Caco-2 (cell line): ENCODE data around the gene RERE. TPM values are rescaled to one million over a fixed set of nuclear protein-coding genes. Genes with fewer than 3 reads are reported as not detected.
A peak's percentile ranks its signal among the peaks of the same experiment; 100 is the strongest.

Experiments used
- BruUV-seq: library from RNA; stranded (reverse); fragments of 400-500 nt; replicated peaks from 2 replicates; lab custom pipeline; 2021; lab: Mats Ljungman, UMichigan
- CTCF ChIA-PET: fragments of 300-600 bp; sonication (Branson Sonifier 250); formaldehyde crosslinking; loops from one replicate; lab custom pipeline; 2022; ENCODE audit warnings: antibody characterized with exemption; lab: Charles Lee
- POLR2A ChIA-PET: fragments of 300-600 bp; sonication (Branson Sonifier 250); formaldehyde crosslinking; loops from one replicate; lab custom pipeline; 2022; ENCODE audit warnings: antibody characterized with exemption; lab: Charles Lee
- DNase-seq, 2 experiments: peaks; one replicate each; pipeline versions ENCODE4 v3.0.0 to v3.0.0-alpha.2; 2020 to 2022
- H3K27me3 ChIP-seq: replicated peaks from 2 replicates; pipeline ENCODE4 v1.6.0; 2011; ENCODE audit warnings: low read length; ENCODE audit not compliant: control insufficient read depth, insufficient read depth
- H3K36me3 ChIP-seq: 2 replicates; pipeline ENCODE4 v1.5.1; 2011; ENCODE audit warnings: low read length; ENCODE audit not compliant: control insufficient read depth, insufficient read depth
- H3K4me1 ChIP-seq: fragments of 250-450 bp; sonication (Bioruptor Pico); 2 replicates; pipeline ENCODE4 v1.5.1; 2020; ENCODE audit warnings: mild to moderate bottlenecking
- H3K4me3 ChIP-seq: 2 replicates; pipeline ENCODE4 v1.5.1; 2011; ENCODE audit warnings: low read depth, mild to moderate bottlenecking, control low read depth, low read length
- H3K9me3 ChIP-seq: fragments of 250-450 bp; sonication (Bioruptor Pico); 2 replicates; pipeline ENCODE4 v1.5.1; 2020; ENCODE audit warnings: mild to moderate bottlenecking, moderate library complexity
- H3K27ac Mint-ChIP-seq: one replicate; pipeline ENCODE4 v1.8.0; 2022; ENCODE audit warnings: mixed read lengths; ENCODE audit not compliant: unreplicated experiment
- H3K27me3 Mint-ChIP-seq: one replicate; pipeline ENCODE4 v1.8.0; 2022; ENCODE audit warnings: mixed read lengths; ENCODE audit not compliant: insufficient read depth, unreplicated experiment
- H3K36me3 Mint-ChIP-seq: one replicate; pipeline ENCODE4 v1.8.0; 2022; ENCODE audit warnings: mild to moderate bottlenecking, mixed read lengths; ENCODE audit not compliant: insufficient read depth, unreplicated experiment
- H3K4me1 Mint-ChIP-seq: one replicate; pipeline ENCODE4 v1.8.0; 2022; ENCODE audit warnings: low read depth, mixed read lengths; ENCODE audit not compliant: unreplicated experiment
- H3K4me3 Mint-ChIP-seq: one replicate; pipeline ENCODE4 v1.8.0; 2022; ENCODE audit warnings: mild to moderate bottlenecking, moderate library complexity, mixed read lengths; ENCODE audit not compliant: unreplicated experiment
- H3K9me3 Mint-ChIP-seq: one replicate; pipeline ENCODE4 v1.8.0; 2022; ENCODE audit warnings: mixed read lengths; ENCODE audit not compliant: unreplicated experiment
- CTCF ChIP-seq, 2 experiments: fragments of 200-600 bp in 1 of 2; IDR thresholded peaks; 1 replicate in 1 of 2; 2 replicates in 1 of 2; pipeline versions ENCODE4 v1.5.1 to v1.8.0; 2011 to 2022; ENCODE audit warnings: antibody characterized with exemption in 1 of 2, control low read depth in 1 of 2, inconsistent platforms in 1 of 2, low read depth in 1 of 2, low read length in 1 of 2, mild to moderate bottlenecking in 1 of 2, moderate library complexity in 1 of 2; ENCODE audit not compliant: insufficient read depth in 1 of 2, severe bottlenecking in 1 of 2, unreplicated experiment in 1 of 2
- intact Hi-C: fragments of 100-400 bp; cut with micrococcal nuclease; formaldehyde crosslinking; loops from one replicate; pipeline ENCODE4 v1.10.0; 2022; ENCODE audit not compliant: unreplicated experiment
- total RNA-seq: library from RNA; stranded (reverse); gene quantifications from 2 replicates; pipeline ENCODE4 v1.2.3, GENCODE V29; 2022

Gene RERE
- total RNA-seq, 1 experiment from 2014 or later = 85.2 TPM

GRCh38 chr1:8796812-8797211 lies 20.6 kb downstream of the RERE start:
- Mint-ChIP-seq H3K27ac (no peak overlapping the region), H3K36me3 (peaks cover 11% of the 10 kb centered on the region), H3K27me3 (no peaks in the 10 kb centered on the region), H3K4me1 (peaks cover 10% of the 10 kb centered on the region), H3K9me3 (no peaks in the 10 kb centered on the region), H3K4me3 (no peak overlapping the region)
- TF ChIP-seq CTCF (IDR thresholded peaks at IDR 0.05; ENCODE audit: insufficient read depth in 1 of 2, low read depth in 1 of 2, low read length in 1 of 2, severe bottlenecking in 1 of 2, unreplicated experiment in 1 of 2) = no peak
- CTCF ChIA-PET = no interaction called here
- Histone ChIP-seq H3K27me3 (no peaks in the 10 kb centered on the region), H3K36me3 (peaks cover 2% of the 10 kb centered on the region; the same call in 1 of the 2 replicates), H3K4me3 (no peak overlapping the region), H3K9me3 (no peaks in the 10 kb centered on the region), H3K4me1 (no peaks in the 10 kb centered on the region)
- POLR2A ChIA-PET = no interaction called here
- intact Hi-C loops = no loop called here
- no peak for DNase-seq
- BruUV-seq = no TSS peak

DNA sequence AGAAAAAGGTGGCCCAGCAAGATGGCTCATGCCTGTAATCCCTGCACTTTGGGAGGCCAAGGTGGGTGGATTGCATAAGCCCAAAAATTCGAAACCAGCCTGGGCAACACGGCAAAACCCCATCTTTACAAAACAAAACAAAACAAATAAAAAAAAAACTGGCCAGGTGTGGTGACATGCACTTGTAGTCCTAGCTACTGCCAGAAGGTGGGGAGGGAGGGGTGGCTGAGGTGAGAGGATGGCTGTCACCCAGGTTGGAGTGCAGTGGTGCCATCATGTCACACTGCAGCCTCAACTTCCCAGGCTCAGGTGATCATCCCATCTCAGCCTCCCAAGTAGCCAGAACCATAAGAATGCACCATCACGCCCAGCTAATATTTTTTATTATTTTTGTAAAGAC lies 22.8 kb downstream of the RERE start:
- no peak overlapping the region for H3K27ac Mint-ChIP-seq
- BruUV-seq = no TSS peak
- TF ChIP-seq CTCF (IDR thresholded peaks at IDR 0.05; ENCODE audit: insufficient read depth in 1 of 2, low read depth in 1 of 2, low read length in 1 of 2, severe bottlenecking in 1 of 2, unreplicated experiment in 1 of 2) = peak; percentile 22 to 38

DNA sequence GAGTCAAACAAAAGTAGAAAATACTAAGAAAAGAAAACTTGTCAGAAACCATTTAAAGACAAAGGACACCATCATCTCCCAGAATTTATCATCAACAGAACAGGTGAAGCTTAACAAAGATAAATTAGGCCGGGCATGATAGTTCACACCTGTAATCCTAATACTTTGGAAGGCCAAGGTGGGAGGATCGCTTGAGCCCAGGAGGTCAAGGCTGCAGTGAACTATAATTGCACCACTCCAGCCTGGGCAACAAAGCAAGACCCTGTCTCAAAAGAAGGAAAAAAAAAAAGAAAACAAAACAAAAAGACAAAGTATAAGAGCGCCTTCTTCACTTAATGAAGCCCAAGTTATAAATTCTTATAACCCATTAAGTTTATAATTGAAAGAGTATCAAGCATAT lies 25.6 kb downstream of the RERE start:
- no peak overlapping the region for H3K4me3 ChIP-seq
- no peak for DNase-seq
- Mint-ChIP-seq H3K9me3 (no peaks in the 10 kb centered on the region), H3K4me3 (no peak overlapping the region), H3K36me3 (peaks cover 23% of the 10 kb centered on the region), H3K4me1 (peaks cover 31% of the 10 kb centered on the region), H3K27ac (peak overlapping the region; percentile 73), H3K27me3 (no peaks in the 10 kb centered on the region)
- H3K4me1 ChIP-seq = peaks cover 30% of the 10 kb centered on the region
- intact Hi-C loops = loop anchor here (5.0 kb wide), 1 partner anchor 55 kb away; no protein-coding TSS in a partner anchor
- ChIA-PET CTCF (interaction anchor here (0.6 kb wide), 1 partner anchor 14 kb away, joined by 3 read pairs; no protein-coding TSS in a partner anchor), POLR2A (no interaction called here)
- no TSS peak for BruUV-seq
- H3K9me3 ChIP-seq = no peaks in the 10 kb centered on the region
- no peaks in the 10 kb centered on the region for H3K27me3 ChIP-seq
- no peak for TF ChIP-seq CTCF (IDR thresholded peaks at IDR 0.05; ENCODE audit: insufficient read depth in 1 of 2, low read depth in 1 of 2, low read length in 1 of 2, severe bottlenecking in 1 of 2, unreplicated experiment in 1 of 2)
- no peaks in the 10 kb centered on the region for H3K36me3 ChIP-seq

More for the DNA sequence above, 22.8 kb downstream of the RERE start:
- H3K27me3 ChIP-seq = no peaks in the 10 kb centered on the region
- no peak overlapping the region for H3K4me3 ChIP-seq
- intact Hi-C loops = loop anchor here (5.0 kb wide), 1 partner anchor 53 kb away; no protein-coding TSS in a partner anchor
- ChIA-PET POLR2A (interaction anchor here (0.7 kb wide), 1 partner anchor 17 kb away, joined by 11 read pairs; no protein-coding TSS in a partner anchor), CTCF (interaction anchor here (0.6 to 0.8 kb wide), 2 partner anchors 27 to 54 kb away, joined by 3 to 9 read pairs; no protein-coding TSS in a partner anchor)
- peaks cover 17% of the 10 kb centered on the region for H3K4me1 ChIP-seq
- Mint-ChIP-seq H3K4me3 (no peak overlapping the region), H3K4me1 (peaks cover 19% of the 10 kb centered on the region), H3K36me3 (peaks cover 18% of the 10 kb centered on the region), H3K27me3 (no peaks in the 10 kb centered on the region), H3K9me3 (no peaks in the 10 kb centered on the region)
- DNase-seq = peak; percentile 41 to 59
- H3K36me3 ChIP-seq = no peaks in the 10 kb centered on the region
- H3K9me3 ChIP-seq = no peaks in the 10 kb centered on the region
